Cardiac septum (tissue), 1 donor: ENCODE data around the gene ECI2. TPM values are rescaled to one million over a fixed set of nuclear protein-coding genes. Genes with fewer than 3 reads are reported as not detected.
"Not testable (repeated sequence)": the region's sequence is repeated elsewhere in the genome, so short reads cannot be mapped to it uniquely, and the experiment has no call there.

Experiments used
- DNase-seq: peaks from one replicate; pipeline ENCODE4 v3.0.0-alpha.2; 2020; ENCODE audit warnings: low spot score
- intact Hi-C: fragments of 100-400 bp; cut with DNase I; formaldehyde crosslinking; loops from one replicate; pipeline ENCODE4 v1.14.0; 2022
- total RNA-seq: library from RNA; stranded (reverse); fragmentation: NEBNext Ultra II Directional; extraction: Animal tissue kit (Norgen Biotek cat#: 25700); gene quantifications from one replicate; pipeline ENCODE4 v1.2.1, GENCODE V29; 2021
- donor health status: DM: no; HTN: no; CAD: no.

Gene ECI2
- total RNA-seq, 1 donor from 2014 or later, result 123 TPM

DNA sequence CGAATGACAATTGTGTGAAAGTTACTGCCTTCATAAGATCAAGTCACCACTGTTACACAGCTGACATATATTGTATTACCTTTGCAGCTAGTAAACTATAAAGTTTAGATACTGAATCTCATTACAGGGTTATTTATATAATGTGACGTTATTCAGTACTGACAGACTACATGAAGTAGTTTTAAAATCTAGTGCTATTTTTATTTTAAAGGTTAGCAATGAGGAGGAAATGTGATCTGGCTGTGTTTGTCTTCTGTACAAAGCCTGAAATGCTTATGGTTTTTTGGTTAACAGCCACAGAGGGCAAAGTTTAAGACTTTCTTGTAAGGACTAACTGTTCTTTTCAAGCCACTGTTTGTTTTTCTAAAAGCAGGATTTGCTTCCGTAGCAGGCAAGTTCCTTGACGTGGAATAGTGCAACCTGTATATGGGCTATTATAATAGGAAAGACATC, 26.0 kb downstream of the ECI2 start:
- DNase-seq, intact Hi-C loops: not testable (repeated sequence)

DNA sequence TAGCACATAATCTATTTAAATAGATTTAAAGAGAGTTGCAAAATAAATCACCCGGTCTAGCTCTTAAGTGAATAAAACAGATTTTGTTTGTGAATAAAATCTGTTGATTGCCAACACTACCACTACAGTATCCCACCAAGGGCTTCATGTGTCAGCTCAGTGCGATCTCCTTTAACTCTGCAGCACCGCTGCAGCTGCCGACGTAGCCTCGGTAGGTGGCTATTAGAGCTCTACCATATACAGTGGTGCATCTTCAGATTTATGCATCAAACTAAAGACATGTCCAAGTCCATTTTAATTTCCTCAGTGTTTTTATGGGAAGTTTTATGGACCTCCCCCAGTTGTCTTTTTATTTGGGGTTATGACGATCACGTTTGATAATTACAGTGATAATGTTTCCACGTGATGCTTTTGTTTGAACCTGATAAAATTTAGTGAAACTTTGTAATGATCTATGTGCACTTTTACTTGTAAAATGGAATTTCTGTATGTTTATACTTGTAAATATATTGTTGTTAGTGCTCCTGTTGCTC, 26.7 kb downstream of the ECI2 start:
- DNase-seq, result no peak
- intact Hi-C loops, result no loop called here

DNA sequence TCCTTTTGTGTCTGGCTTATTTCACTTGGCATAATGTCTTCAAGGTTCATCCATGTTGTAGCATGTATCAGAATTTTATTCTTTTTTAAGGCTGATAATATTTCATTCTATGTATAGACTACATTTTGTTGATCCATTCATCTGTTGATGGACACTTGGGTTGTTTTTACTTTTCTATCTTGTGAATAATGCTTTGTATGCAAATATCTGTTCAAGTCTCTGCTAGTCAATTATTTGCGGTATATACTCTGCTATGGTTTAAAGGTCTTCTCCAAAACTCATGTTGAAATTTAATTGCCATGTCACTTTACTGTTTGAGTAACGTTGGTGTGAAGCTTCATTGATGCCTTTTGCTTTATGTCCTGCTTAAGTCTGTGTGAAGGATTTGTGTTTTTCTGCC, 27.5 kb downstream of the ECI2 start:
- intact Hi-C loops, result no loop called here
- no peak for DNase-seq

DNA sequence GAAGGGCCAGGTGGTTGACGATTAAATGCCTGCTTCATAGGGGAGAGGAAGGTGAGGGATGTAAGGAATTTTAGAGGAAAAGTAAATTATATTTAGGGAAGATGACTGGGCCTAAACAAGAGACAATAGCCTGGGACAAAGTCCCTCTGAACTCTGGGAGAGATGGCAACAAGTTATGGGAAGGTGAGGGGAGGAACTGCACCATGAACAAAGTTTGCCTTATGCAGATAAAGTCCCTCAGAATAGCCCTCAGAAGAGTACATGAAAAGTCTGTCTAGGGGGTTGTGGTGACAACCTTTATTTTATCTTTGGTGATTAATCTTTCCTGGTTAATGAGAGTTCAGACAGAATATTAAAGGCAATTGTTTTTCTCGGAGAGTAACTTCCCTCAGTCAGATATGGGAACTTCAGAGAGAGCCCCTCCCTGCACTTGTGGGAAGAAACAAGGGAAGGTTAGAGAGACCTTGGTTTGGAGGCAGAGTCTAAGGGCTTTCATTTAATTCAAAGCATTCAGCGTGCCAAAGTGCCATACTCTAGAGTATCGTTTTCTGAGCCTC, 29.3 kb downstream of the ECI2 start:
- no peak for DNase-seq
- intact Hi-C loops, result no loop called here

DNA sequence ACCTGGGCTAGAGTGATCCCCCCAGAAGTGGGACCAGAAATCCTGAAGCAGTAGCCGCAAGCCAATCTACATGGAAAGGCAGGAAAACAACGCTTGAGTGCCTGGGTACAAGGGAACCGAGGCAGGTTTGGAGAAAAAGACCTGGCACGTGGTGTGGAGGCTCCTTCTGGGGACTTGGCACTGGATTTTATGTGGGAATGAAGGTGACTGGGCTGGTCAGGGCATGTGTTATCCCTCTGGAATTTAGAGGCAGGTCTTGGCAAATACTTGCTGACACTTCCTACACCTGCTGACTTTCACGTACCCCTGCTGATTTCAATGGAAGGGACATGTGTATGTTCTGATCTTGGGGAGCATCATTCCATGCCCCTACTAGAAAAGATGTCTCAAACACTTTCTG, 31.4 kb downstream of the ECI2 start:
- intact Hi-C loops, result no loop called here
- no peak for DNase-seq

DNA sequence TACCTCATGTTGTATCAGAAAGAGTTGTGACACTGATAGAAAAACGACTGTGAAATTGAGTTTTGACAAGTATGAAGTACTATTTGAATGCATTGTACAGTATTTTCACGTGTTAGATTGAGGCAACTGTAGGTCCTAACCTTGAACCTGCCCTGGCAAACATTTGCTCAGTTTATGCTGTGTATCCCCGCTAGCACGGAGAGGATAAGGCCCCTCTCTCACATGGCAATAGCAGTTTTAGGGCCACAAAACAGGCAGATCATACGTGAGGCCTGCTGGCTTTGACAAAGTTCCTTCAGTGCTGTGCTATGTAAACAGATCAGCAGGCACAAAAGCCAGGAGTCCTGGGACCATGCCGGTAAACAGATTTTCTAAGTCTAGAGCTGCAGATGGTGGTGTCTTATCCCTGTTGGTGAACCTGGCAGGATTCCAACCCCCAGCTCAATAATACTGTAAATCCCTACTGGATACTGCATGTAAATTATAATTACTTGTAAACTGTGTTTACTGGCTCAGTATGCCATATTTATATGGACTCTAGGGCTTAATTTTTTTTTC, 32.6 kb downstream of the ECI2 start:
- intact Hi-C loops, result no loop called here
- no peak for DNase-seq

DNA sequence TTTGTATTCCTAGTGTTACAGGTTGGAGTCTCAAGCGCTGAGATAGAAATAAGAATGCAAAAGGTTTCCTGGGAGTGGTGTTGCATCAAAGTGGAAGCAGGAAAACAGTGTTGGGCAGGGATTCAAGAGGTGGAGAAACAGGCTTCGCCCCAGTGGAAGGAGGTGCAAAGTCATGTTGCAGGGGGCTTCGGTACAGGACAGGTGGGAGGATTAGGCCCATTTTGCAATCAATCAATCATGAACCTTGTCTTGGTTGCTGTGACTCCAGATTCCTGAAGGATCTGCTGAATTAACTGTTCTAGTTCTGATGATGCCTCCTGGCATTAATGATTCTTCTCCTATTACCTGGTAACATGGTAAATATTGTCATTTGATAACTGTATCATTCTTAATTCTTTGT, 34.1 kb downstream of the ECI2 start:
- intact Hi-C loops, result no loop called here
- DNase-seq, result no peak

DNA sequence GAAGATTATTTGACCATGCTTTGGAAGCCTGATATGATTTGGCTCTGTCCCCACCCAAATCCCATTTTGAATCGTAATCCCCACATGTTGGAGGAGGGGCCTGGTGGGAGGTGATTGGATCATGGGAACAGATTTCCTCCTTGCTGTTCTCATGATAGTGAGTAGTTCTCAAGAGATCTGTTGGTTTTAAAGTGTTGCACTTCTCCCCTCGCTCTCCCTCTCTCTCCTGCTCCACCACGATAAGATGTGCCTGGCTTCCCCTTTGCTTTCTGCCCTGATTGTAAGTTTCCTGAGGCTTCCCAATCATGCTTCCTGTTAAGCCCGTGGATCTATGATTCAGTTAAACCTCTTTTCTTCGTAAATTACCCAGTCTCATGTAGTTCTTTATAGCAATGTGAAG, 34.7 kb downstream of the ECI2 start:
- intact Hi-C loops, result no loop called here
- DNase-seq, result no peak

DNA sequence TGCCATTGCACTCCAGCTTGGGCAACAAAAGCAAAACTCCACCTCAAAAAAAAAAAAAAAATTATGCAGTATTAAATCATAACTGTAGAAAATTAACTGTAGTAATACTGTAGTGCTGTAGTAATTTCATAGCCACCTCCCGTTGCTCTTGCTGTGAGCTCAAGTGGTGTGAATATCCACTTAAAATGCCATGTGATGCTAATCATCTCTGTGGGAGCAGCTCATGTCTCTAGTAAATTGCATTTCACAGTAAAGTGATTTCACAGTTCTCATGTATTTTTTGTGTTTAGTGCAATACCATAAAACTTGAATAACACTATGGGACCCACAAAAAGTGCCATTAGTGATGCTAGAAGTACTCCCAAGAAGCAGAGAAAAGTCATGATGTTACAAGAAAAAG, 42.1 kb downstream of the ECI2 start:
- intact Hi-C loops, result no loop called here

DNA sequence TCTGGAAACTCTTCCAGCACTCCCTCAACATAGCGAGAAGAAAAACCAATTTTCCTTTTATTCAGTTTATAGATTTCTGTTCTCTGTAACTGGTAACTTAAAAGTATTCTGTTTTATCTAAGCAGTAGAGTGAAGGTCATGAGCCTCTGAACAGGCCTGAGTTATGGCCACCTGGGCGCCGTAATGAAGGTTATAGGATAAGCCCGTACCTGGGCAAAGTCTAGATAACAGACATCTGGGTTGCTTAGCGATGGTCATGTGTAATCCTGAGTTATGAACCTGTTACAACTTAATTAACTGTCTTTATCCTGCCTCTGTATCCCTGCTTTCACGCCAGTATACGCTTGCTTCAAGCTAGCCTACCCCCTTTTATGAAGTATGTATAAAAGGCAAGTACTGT, 43.4 kb downstream of the ECI2 start:
- DNase-seq, result no peak
- intact Hi-C loops, result no loop called here

More for the DNA sequence above, 42.1 kb downstream of the ECI2 start:
- no peak for DNase-seq

DNA sequence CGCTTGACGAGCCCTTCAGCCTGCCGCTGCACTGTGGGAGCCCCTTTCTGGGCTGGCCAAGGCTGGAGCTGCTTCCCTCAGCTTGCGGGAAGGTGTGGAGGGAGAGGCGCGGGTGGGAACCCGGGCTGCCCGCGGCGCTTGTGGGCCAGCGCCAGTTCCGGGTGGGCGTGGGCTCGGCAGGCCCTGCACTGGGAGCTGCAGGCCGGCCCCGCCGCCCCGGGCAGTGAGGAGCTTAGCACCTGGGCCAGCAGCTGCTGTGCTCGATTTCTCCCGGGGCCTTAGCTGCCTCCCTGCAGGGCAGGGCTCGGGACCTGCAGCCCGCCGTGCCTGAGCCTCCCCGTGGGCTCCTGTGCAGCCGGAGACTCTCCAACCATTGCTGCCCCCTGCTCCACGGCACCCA, 45.3 kb downstream of the ECI2 start:
- intact Hi-C loops, DNase-seq: not testable (repeated sequence)

DNA sequence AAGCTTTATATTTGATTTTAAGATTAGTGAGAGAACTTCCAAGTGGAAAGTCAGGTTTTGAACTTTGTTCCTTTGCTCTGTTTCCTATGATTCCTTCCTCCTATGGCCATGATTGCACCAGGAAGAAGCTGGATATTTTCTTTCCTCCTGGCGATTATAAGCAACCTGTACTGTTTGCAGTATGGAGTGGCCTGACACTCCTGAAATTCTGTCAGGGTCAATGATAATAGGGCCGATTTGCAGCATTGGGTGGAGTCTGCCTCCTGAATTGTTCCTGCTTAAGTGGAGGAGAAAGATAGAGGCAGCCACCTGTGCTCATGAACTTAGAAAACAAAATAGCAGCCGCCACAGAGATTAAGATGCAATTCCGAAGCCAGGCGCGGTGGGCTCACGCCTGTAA, 46.7 kb downstream of the ECI2 start:
- intact Hi-C loops, result no loop called here
- no peak for DNase-seq

DNA sequence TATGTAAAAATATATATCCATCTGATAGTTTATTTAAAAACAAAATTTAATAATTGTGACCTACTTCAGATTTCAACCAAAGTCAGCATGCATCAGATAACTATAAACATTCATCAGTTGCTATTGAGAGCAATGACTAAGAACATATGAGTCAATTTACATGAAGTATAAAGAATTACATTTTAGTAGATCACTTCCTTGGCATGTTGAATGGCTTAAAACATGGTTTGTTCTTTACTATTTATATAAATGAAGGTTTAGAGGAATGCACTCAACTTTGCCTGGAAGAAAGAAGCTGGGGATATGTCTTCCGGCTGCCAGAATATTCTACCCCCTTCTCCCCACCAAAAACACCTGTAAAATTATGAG, 50.1 kb downstream of the ECI2 start:
- DNase-seq, result no peak
- intact Hi-C loops, result no loop called here

DNA sequence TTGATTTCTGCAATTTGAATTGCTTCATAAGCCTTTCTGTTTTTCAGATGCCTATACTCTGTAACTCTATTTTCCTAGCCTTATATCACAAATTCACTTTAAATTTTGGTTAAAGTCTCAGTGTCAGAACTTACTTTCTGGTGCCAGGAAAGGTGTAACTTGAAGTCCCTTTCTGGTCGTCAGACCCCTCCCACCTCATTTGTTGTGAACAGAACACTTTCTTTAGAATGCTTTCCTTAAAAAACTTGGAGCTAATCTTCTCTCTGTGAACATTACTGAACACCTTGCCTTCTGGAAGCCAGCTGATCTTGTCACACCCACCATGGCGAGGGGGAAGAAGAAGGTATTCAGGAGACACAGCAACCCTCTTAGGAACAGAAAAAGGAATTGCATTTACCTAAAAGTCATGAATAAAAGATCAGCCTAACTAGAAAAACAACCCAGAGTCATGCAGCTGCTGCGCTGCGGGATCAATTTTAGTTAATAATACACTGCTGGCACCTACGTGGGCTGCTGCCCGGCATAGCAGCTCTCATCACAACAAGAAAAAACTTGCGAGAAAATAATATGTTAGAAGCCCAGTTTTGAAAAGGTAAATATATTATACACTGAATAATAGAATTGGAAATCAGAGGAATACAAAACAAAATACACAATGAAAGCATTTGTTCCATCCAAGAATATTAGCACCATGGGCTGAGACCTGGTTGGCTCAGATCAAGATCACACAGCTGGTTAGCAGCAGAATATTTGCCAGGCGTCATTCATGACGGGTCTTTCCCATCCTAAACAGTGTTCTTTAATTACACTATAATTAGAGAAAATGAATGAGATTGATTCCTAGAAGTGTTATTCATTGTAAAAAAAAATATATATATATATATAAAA, 50.7 kb downstream of the ECI2 start:
- no peak for DNase-seq
- intact Hi-C loops, result no loop called here

DNA sequence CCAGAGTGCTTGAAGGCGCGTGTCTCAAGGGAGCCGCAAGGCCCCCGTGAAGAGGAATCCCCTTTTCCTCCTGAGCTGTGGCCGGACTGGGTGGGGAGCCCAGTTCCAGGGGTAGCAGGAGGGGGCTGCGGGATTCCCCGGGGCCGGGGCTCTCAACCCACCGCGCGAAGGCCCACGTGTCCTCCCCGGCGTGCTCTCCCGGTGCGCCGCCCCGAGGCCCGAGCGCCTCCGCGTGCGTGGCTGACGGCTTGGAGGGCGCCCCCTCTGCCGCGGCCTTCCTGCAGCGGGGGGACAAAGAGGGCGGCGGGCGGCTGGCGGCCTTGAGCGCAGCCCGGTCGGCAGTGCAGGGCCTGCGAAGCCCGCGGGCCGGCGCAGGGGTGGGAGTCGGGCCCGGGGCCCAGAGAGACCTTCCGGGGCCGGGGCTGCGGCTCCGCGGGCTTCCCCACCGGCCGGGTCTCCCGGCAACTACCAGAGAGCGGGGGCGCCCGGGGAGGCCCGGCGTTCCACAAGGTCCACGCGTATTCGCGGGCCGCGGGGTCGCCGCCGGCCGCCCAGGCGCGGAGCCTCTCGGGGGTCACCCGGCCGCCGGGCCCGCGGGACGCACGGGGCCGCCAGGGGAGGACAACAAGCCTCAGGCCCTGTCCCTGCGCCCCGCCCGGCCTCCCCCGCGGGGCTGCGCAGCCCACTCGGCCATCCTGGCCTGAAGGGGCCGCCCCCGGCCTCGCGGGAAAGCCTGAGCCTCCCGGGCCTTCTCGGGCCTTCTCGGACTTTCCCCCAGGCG, 56.5 kb downstream of the ECI2 start, which contains the start of gene FAM217A:
Gene FAM217A (minus strand): TSS at position 447 of the 781 bp plus-strand sequence. CDS start 1,723 bp downstream, outside the sequence.
- intact Hi-C loops, result no loop called here

DNA sequence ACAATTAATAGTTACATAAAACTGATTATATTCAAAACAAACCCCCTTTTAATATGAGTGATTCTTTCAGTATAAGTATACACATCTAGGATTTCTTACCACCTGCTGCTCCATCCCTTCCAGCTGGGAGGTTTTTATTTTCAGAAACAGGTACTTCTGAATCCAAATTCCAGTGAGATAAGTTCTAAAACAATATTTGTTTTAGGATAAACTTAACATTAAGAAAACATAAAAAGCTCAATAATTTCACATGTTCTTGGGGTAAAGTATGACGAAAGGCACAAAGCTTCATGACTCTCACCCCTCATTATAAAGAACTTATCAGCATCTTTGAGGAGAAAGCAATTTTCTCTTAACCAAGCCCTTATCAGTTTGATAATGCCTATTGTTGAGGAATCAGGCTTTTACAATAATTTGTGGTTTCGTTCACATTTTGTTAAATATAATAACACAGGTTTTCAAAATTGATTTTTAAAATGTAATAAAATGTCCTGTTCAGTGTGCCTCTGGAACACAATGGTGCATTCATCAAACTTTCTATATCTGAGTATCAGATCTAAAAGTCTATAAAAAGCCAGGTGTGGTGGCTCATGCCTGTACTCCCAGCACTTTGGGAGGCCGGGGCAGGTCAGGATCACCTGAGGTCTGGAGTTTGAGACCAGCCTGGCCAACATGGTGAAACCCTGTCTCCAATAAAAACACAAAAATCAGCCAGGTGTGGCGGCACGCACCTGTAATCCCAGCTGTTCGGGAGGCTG, 60.7 kb downstream of the ECI2 start:
- DNase-seq, result no peak
- intact Hi-C loops, result no loop called here

More for the DNA sequence above, 56.5 kb downstream of the ECI2 start, which contains the start of gene FAM217A:
- DNase-seq, result no peak

DNA sequence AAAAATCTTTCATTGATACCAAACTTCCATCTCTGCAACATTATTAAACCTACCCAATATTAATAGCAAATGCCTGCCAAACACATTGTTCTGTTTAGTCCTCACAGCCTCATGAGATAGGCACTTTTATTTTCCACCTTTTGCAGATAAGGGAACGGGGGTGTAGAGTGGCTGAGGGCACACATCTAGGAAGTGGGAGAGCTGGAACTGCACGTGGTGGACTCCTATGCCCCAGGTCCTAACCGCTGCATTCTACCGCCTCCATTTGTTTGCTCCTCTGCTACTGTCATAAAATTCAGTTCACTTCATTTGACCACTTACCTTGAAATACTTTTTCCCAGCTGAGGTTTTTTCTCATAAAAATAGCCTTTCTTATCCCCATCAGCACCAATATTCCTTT, 64.0 kb downstream of the ECI2 start:
- intact Hi-C loops, result no loop called here
- no peak for DNase-seq

DNA sequence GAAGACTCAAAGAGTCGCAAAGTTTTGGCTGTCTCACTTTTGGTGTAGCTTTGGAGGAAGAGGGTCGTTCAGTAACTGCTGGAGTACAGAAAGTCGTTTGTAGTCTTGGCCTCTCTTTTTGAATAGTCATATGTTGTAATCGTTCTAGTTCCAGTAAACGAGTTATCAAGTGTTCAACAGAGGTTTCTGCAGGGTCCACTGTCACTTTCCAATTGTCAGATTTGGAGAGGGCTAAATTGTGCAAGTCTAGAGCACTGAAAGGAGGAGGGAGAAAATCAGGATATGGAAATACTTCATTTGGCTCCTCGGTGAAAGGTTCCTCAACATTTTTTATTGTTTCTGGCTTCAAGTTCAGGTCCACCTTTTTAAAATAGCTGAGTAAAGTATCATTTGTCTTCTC, 66.2 kb downstream of the ECI2 start:
- intact Hi-C loops, result no loop called here
- no peak for DNase-seq

DNA sequence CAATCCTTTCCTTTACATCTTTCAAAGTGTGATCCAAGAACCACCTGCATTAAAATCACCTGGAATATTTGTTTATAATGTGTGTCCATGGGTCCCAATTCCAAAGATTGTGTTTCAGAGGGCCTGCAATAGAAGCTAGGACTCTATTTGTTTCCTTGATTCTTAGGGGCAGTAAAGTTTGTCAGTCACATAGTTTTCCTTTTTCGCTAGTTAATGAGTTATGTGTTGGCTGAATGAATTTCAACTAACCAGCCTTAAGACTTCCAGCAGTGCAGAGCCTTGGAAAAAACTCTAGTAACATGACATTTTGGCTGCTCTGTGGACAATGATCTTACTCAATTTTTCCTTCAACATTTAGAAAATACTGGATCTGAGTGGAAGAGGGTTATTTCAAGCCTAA, 67.7 kb downstream of the ECI2 start:
- intact Hi-C loops, result no loop called here
- no peak for DNase-seq
